ENCODE data around the gene C9orf57. TPM values are rescaled to one million over a fixed set of nuclear protein-coding genes. Genes with fewer than 3 reads are reported as not detected.
"Not testable (repeated sequence)": the region's sequence is repeated elsewhere in the genome, so short reads cannot be mapped to it uniquely, and the experiment has no call there.

The C9orf57 gene
- total RNA-seq: not detected

- DNase-seq (no peak), ATAC-seq (no peak)
- Mint-ChIP-seq H3K27me3 (peaks cover 6% of the 10 kb centered on the region), H3K9me3 (no peaks in the 10 kb centered on the region), H3K4me1 (ENCODE audit: low read depth) (no peaks in the 10 kb centered on the region), H3K36me3 (ENCODE audit: low read depth) (no peaks in the 10 kb centered on the region), H3K27ac (no peak within 1 kb of the TSS), H3K4me3 (no peak within 1 kb of the TSS)
- intact Hi-C loops (cut with micrococcal nuclease): no loop called here
- POLR2A ChIA-PET: no interaction called here
- TF ChIP-seq CTCF (IDR thresholded peaks at IDR 0.05): no peak
- CTCF ChIA-PET: no interaction called here
These were observed at the start of gene C9orf57 for GRCh38 chr9:72060513-72060912. C9orf57 (minus strand) TSS chr9:72060613; CDS start chr9:72059331, 1,282 bp downstream.

- ChIA-PET POLR2A (no interaction called here), CTCF (no interaction called here)
- Mint-ChIP-seq H3K4me3 (no peak overlapping the region), H3K27me3 (no peaks in the 10 kb centered on the region), H3K9me3 (peaks cover 3% of the 10 kb centered on the region), H3K36me3 (ENCODE audit: low read depth) (no peaks in the 10 kb centered on the region), H3K4me1 (ENCODE audit: low read depth) (no peaks in the 10 kb centered on the region), H3K27ac (no peak overlapping the region)
- ATAC-seq: no peak
- no peak for DNase-seq
- no peak for TF ChIP-seq CTCF (IDR thresholded peaks at IDR 0.05)
- intact Hi-C loops (cut with micrococcal nuclease): no loop called here
These were observed 42.1 kb upstream of the C9orf57 start for GRCh38 chr9:72102520-72102919.

GRCh38 chr9:72095520-72095919, 35.1 kb upstream of the C9orf57 start:
- H3K9me3 Mint-ChIP-seq, H3K27ac Mint-ChIP-seq: not testable (repeated sequence)

GRCh38 chr9:72092820-72093219, 32.4 kb upstream of the C9orf57 start:
- H3K9me3 Mint-ChIP-seq: no peaks in the 10 kb centered on the region
- peaks cover 4% of the 10 kb centered on the region for H3K27me3 Mint-ChIP-seq
- intact Hi-C loops (cut with micrococcal nuclease): no loop called here
- POLR2A ChIA-PET: no interaction called here
- no peaks in the 10 kb centered on the region for H3K4me1 Mint-ChIP-seq (ENCODE audit: low read depth)
- ATAC-seq (no peak), DNase-seq (no peak)
- no peaks in the 10 kb centered on the region for H3K36me3 Mint-ChIP-seq (ENCODE audit: low read depth)
- CTCF ChIA-PET: no interaction called here
- no peak overlapping the region for H3K4me3 Mint-ChIP-seq
- H3K27ac Mint-ChIP-seq: no peak overlapping the region
- TF ChIP-seq CTCF (IDR thresholded peaks at IDR 0.05): no peak

More at GRCh38 chr9:72095520-72095919, 35.1 kb upstream of the C9orf57 start:
- H3K36me3 Mint-ChIP-seq (ENCODE audit: low read depth); ATAC-seq; intact Hi-C loops (cut with micrococcal nuclease); H3K4me1 Mint-ChIP-seq (ENCODE audit: low read depth); CTCF ChIA-PET; POLR2A ChIA-PET; H3K4me3 Mint-ChIP-seq; H3K27me3 Mint-ChIP-seq; DNase-seq: not testable (repeated sequence)

- POLR2A ChIA-PET: no interaction called here
- CTCF ChIA-PET: no interaction called here
- H3K36me3 Mint-ChIP-seq (ENCODE audit: low read depth): no peaks in the 10 kb centered on the region
These were observed 29.2 kb upstream of the C9orf57 start for GRCh38 chr9:72089451-72090130.

More at GRCh38 chr9:72089451-72090130, 29.2 kb upstream of the C9orf57 start:
- ATAC-seq: no peak
- peaks cover 5% of the 10 kb centered on the region for H3K27me3 Mint-ChIP-seq
- no peak overlapping the region for H3K27ac Mint-ChIP-seq
- no peaks in the 10 kb centered on the region for H3K9me3 Mint-ChIP-seq
- no peak overlapping the region for H3K4me3 Mint-ChIP-seq
- H3K4me1 Mint-ChIP-seq (ENCODE audit: low read depth): no peaks in the 10 kb centered on the region
- DNase-seq: no peak
- TF ChIP-seq CTCF (IDR thresholded peaks at IDR 0.05): no peak
- intact Hi-C loops (cut with micrococcal nuclease): no loop called here

All from activated CD8-positive, alpha-beta T cell treated with anti-CD3 and anti-CD28 coated beads for 36 hours (primary cell).